SK-N-SH treated with all-trans-retinoic acid at 6 μM for 48 hours (cell line): ENCODE measurements around the gene CFAP210.

Experiments used
- ATAC-seq: fragments of 200-7000 bp; cut with Tn5 transposase; 3 replicates; pipeline ENCODE4 v1.9.1; 2020; ENCODE audit warnings: mild to moderate bottlenecking, moderate library complexity
- ARNTL ChIP-seq: fragments of 450-650 bp; formaldehyde crosslinking; IDR thresholded peaks from 2 replicates; pipeline ENCODE4 v1.5.0; 2020; ENCODE audit warnings: low read depth, mild to moderate bottlenecking, moderate library complexity, borderline replicate concordance
- BACH2 ChIP-seq: fragments of 250-450 bp; sonication (Bioruptor Pico); IDR thresholded peaks from 2 replicates; pipeline ENCODE4 v1.9.0; 2021; ENCODE audit warnings: mild to moderate bottlenecking, borderline replicate concordance
- CSDC2 ChIP-seq: fragments of 250-450 bp; sonication (Bioruptor Pico); IDR thresholded peaks from 2 replicates; pipeline ENCODE4 v1.5.0; 2020; ENCODE audit warnings: mild to moderate bottlenecking, moderate library complexity
- CSRNP3 ChIP-seq: fragments of 250-450 bp; sonication (Bioruptor Pico); IDR thresholded peaks from 2 replicates; pipeline ENCODE4 v1.5.1; 2021; ENCODE audit warnings: mild to moderate bottlenecking, moderate library complexity
- ESRRG ChIP-seq: fragments of 250-450 bp; sonication (Bioruptor Pico); IDR thresholded peaks from 2 replicates; pipeline ENCODE4 v1.6.1; 2021; ENCODE audit warnings: mild to moderate bottlenecking
- GLIS3 ChIP-seq: fragments of 250-450 bp; sonication (Bioruptor Pico); IDR thresholded peaks from 2 replicates; pipeline ENCODE4 v1.5.0; 2020; ENCODE audit warnings: mild to moderate bottlenecking, moderate library complexity
- ISL1 ChIP-seq: fragments of 250-450 bp; sonication (Bioruptor Pico); IDR thresholded peaks from 2 replicates; pipeline ENCODE4 v2.1.2; 2022; ENCODE audit warnings: mild to moderate bottlenecking, moderate library complexity
- PATZ1 ChIP-seq: fragments of 250-450 bp; sonication (Bioruptor Pico); IDR thresholded peaks from 2 replicates; pipeline ENCODE4 v1.8.0; 2020; ENCODE audit warnings: mild to moderate bottlenecking, moderate library complexity, borderline replicate concordance
- POU6F1 ChIP-seq: fragments of 250-450 bp; sonication (Bioruptor Pico); IDR thresholded peaks from 2 replicates; pipeline ENCODE4 v1.8.0; 2021; ENCODE audit warnings: low read depth, mild to moderate bottlenecking, moderate library complexity, borderline replicate concordance
- PPARA ChIP-seq: fragments of 250-450 bp; sonication (Bioruptor Pico); IDR thresholded peaks from 2 replicates; pipeline ENCODE4 v1.5.0; 2020; ENCODE audit warnings: mild to moderate bottlenecking, borderline replicate concordance
- SNAI2 ChIP-seq: fragments of 250-450 bp; sonication (Bioruptor Pico); IDR thresholded peaks from 2 replicates; pipeline ENCODE4 v1.5.0; 2020; ENCODE audit warnings: mild to moderate bottlenecking, moderate library complexity
- TCF4 ChIP-seq: fragments of 250-450 bp; sonication (Bioruptor Pico); IDR thresholded peaks from 2 replicates; pipeline ENCODE4 v1.8.0; 2021; ENCODE audit warnings: mild to moderate bottlenecking, moderate library complexity, borderline replicate concordance
- TOX ChIP-seq: fragments of 250-450 bp; sonication (Bioruptor Pico); IDR thresholded peaks from 2 replicates; pipeline ENCODE4 v1.8.0; 2021; ENCODE audit warnings: mild to moderate bottlenecking, moderate library complexity, borderline replicate concordance
- TSHZ2 ChIP-seq: fragments of 250-450 bp; sonication (Bioruptor Pico); IDR thresholded peaks from 2 replicates; pipeline ENCODE4 v1.5.0; 2020; ENCODE audit warnings: mild to moderate bottlenecking, moderate library complexity
- ZFP3 ChIP-seq: fragments of 250-450 bp; sonication (Bioruptor Pico); IDR thresholded peaks from 2 replicates; pipeline ENCODE4 v1.5.0; 2020; ENCODE audit warnings: mild to moderate bottlenecking, moderate library complexity
- ZNF565 ChIP-seq: fragments of 450-650 bp; formaldehyde crosslinking; conservative IDR thresholded peaks from 2 replicates; pipeline ENCODE4 v1.5.0; 2020; ENCODE audit warnings: low read depth, mild to moderate bottlenecking, moderate library complexity
- ZNF8 ChIP-seq: fragments of 450-650 bp; formaldehyde crosslinking; IDR thresholded peaks from 2 replicates; pipeline ENCODE4 v1.5.0; 2020; ENCODE audit warnings: mild to moderate bottlenecking, moderate library complexity
- TF ChIP-seq, protein P1 (sequence below): fragments of 250-450 bp; sonication (Bioruptor Pico); IDR thresholded peaks from 2 replicates; pipeline ENCODE4 v1.5.1; 2020; ENCODE audit warnings: low read depth, mild to moderate bottlenecking, moderate library complexity

The CFAP210 gene

DNA sequence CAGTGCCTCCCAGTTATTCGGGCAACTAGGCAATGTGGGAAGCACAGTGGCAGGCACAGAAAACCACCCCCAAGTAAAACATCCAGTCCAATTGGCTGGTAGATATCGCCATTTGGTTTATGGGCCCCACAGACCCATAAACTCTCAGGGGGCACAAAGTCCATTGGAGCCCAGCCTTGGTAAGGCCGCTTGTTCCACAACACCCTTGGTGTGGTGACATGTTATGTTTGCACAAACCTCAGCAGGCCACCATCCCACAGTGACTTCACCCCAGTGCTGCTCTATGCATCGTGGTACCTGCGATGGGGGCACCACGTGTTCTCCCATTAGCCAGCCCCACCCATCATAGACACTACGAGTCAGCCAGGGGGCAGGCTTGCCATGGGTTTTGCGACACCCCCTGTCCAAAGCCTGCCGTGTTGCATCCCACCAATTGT, 18.6 kb upstream of the CFAP210 start:
- TF ChIP-seq ZNF8: no peak
- TF ChIP-seq BACH2 (CRISPR knock-in tag): no peak
- no peak for TF ChIP-seq CSDC2 (CRISPR knock-in tag)
- TF ChIP-seq PATZ1 (CRISPR knock-in tag): no peak
- no peak for TF ChIP-seq ESRRG (CRISPR knock-in tag)
- no peak for TF ChIP-seq ZFP3
- no peak for TF ChIP-seq TOX (CRISPR knock-in tag)
- no peak for TF ChIP-seq ISL1 (CRISPR knock-in tag)
- TF ChIP-seq GLIS3 (CRISPR knock-in tag): no peak
- TF ChIP-seq SNAI2: no peak
- TF ChIP-seq ZNF565: no peak
- TF ChIP-seq POU6F1 (CRISPR knock-in tag): no peak
- TF ChIP-seq ARNTL (CRISPR knock-in tag): no peak
- ATAC-seq: no peak

GRCh38 chr2:169711751-169712509, 17.7 kb upstream of the CFAP210 start:
- ATAC-seq: no peak
- TF ChIP-seq CSRNP3 (no peak), TSHZ2 (CRISPR knock-in tag) (0 out of 2 replicates have a peak, but pooled peaks have one; percentile 38)

DNA sequence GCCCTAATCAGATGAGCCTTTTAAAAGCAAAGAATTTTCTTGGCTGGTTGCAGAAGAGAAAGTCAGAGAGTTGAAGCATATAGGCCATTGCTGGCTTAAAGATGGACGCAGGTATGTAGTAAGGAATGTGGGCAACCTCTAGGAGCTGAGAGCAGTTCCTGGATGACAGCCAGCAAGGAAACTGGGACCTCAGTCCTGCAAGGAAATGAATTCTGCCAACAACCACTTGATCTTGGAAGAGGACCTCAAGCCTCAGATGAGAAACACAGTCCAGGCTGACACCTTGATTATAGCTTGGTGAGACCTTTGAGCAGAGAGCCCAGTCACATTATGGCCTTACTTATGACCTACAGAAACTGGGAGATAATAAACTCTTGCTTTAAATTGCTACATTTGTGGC, 15.8 kb upstream of the CFAP210 start:
- no peak for TF ChIP-seq POU6F1 (CRISPR knock-in tag)
- TF ChIP-seq TSHZ2 (CRISPR knock-in tag): no peak
- TF ChIP-seq ZFP3: no peak
- TF ChIP-seq ZNF8: no peak
- TF ChIP-seq GLIS3 (CRISPR knock-in tag): no peak
- no peak for TF ChIP-seq PPARA (CRISPR knock-in tag)
- TF ChIP-seq, protein P1, sequence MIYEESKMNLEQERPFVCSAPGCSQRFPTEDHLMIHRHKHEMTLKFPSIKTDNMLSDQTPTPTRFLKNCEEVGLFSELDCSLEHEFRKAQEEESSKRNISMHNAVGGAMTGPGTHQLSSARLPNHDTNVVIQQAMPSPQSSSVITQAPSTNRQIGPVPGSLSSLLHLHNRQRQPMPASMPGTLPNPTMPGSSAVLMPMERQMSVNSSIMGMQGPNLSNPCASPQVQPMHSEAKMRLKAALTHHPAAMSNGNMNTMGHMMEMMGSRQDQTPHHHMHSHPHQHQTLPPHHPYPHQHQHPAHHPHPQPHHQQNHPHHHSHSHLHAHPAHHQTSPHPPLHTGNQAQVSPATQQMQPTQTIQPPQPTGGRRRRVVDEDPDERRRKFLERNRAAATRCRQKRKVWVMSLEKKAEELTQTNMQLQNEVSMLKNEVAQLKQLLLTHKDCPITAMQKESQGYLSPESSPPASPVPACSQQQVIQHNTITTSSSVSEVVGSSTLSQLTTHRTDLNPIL (CRISPR knock-in tag): no peak
- TF ChIP-seq TCF4: no peak
- no peak for ATAC-seq
